Superior temporal gyrus (tissue), 1 donor: Measurements from ENCODE around the gene ZNF300.
"Not testable (repeated sequence)": the region's sequence is repeated elsewhere in the genome, so short reads cannot be mapped to it uniquely, and the experiment has no call there.

ENCODE experiments used
- DNase-seq: peaks from one replicate; pipeline ENCODE4 v3.0.0-alpha.2; 2016; ENCODE audit errors: extremely low spot score

The ZNF300 gene

DNA sequence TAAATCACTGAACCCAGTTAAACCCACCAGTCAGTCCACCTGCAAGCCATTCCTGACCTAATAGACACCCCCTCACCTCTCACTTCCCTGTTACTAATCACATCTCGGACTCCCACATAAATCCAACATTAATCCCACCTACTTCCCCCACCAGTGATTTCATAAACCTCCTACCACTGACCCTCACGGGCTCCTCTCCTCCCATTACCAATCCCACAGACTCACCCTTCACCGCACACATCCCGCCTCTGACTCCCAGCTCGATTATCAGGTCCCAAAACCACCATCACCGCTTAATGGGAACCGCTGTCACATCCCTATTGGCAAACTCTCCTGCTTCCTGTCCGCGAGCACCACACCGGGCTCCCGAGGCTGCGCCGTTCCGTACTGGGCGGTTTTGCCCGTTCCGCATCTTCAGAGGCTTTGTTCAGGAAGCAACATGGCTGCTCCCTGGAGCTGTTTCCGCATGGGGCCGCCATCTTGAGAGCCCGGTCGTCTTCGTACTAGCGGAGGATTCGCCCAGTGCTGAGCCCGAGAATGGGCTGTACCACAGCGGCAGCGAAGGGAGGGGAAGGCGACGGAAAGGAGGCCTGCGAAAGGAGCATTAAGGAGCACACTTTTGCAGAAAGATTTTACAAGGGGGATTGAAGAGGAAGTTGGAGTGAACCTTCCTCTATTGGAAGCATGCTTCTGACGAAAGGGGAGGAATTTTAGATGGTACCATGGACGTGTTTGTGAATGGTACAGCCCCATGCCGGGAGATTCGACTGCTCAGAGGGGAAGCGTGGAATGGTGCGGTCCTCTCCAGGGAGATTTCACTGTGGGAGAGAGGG, at the start of gene ZNF300:
Gene ZNF300 (minus strand): TSS at position 502 of the 833 bp plus-strand sequence. CDS start 1,825 bp downstream, outside the sequence.
- DNase-seq = peak; percentile 92

DNA sequence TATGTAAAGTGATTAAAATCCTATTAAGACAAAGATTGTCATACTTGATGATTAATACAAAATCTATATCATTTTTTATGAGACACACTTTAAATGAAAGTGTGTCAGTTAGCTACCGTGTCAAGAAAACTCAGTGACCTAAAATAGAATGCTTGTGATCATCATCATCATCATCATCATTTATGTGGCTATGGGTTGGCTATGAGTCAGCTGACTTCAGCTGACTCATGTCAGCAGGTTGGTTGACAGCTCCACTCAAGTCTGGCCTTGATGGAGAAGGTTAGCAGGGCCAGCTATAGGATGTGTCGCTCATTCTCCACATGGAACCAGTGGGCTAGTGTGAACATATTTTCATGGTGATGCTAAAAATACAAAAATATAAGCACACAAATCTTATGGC, 43.8 kb upstream of the ZNF300 start:
- DNase-seq = no peak

DNA sequence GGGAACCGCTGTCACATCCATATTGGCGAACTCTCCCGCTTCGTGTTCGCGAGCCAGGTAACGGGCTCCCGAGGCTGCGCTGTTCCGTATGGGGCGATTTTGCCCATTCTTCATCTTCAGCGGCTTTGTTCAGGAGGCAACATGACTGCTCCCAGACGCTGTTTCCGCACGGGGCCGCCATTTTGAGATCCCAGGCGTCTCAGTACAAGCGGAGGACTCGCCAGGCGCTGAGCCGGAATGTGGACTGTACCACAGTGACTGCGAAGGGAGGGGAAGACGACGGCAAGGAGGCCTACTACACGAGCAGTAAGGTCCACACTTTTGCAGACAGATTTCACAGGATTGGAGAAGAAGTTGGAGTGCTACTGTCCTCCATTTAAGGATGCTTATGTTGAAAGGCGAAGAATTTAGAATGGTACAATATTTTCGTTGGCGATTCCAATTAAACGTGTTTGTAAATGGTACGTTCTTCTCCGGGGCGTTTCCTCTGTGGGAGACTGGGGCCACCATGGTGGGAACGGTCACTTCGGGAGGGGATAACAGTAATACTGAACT, 41.6 kb upstream of the ZNF300 start:
- DNase-seq = peak; percentile 82

DNA sequence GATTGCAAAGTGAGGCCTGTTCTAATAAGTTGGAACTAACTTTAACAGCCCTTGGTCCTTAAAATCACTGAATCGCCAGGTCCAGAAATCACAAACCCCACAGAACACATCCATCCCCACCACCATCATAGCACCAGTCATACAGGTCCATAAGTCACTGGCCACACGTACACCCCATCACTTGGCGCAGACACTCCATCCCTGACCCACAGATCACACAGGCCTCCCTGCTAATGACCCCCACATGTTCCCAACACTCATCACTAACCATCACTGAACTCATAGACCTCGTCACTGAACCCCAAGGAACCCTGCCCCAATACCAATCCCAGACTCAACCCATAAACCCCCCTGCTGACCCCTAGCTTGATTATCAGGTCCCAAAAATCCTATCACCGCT, 41.2 kb upstream of the ZNF300 start:
- peak; percentile 20 for DNase-seq

DNA sequence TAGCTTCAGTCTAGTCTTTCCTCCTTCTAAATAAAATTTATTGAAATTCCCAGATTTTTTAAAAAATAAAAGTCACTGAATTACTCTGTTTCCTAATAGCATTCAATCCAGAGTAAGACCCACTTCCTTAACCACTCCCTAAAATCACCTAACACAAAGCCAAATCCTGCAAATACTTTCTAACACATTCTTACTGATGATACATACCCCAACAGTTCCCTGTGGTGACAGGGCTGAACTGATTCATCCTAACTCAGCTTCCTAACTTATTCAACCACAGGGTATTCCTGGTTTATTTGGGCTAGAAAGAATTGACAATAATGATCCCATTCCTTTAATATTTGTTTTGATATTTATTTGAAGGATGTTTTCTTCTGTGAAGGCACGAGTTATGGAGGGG, 40.7 kb upstream of the ZNF300 start:
- no peak for DNase-seq

DNA sequence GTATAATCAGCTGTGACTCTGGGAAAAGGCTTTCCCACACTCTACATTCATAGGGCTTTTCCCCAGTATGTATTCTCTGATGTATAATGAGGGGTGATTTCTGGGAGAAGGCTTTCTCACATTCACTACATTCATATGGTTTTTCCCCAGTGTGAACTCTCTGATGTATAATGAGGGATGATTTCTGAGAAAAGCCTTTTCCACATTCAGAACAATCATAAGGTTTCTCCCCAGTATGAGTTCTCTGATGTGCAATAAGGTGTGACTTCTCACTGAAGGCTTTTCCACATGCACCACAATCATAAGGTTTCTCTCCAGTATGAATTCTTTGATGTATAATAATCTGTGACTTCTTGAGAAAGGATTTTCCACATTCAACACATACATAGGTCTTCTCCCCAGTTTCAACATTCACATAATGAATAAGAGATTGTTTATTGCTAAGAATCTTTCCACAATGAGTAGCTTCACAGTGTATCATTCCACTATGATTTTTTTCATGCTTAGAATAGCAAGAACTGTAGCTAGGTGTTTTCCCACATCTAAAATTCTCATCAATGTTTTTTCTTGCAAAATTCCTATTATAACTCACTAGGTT, 26.7 kb upstream of the ZNF300 start:
- no peak for DNase-seq

DNA sequence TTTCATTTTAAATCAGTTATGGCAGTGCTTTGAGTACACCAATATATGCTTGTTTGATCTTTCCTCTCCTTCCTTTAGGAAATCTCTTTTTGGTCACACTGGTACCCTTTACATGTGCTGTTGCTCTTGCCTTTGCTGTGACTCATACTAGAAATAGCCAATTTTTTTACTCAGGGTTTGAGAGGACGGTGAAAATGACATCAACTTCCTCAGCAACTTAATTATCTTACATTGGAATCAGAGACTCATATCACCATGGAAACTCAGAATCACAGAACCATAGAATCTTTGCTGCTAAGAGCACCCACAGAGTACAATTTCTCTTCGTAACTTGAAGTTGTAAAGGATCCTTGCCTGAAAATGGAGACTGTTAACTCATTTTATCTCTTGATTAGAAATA, 13.8 kb upstream of the ZNF300 start:
- DNase-seq = no peak

DNA sequence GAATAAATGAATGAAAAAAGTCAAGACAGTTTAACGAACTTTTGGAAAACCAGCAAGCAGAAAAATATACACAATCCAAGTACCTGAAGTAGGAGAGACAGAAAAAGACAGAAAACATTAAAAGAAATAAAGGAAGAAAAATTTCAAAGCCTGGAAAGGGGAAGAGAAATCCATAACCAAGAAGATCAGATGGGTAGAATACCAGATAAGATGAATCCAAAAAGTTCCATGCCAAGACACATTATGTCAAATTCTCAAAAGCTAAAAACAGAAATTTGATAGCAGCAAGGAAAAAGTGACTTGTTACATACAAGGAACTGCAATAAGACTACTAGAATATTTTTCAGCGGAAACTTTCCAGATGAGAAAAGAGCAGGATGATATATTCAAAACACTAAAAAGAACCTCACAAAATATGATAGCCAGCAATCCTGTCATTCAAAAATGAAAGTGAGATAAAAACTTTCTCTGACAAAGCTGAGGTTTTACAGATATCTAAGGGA, 7.6 kb upstream of the ZNF300 start:
- DNase-seq = no peak

DNA sequence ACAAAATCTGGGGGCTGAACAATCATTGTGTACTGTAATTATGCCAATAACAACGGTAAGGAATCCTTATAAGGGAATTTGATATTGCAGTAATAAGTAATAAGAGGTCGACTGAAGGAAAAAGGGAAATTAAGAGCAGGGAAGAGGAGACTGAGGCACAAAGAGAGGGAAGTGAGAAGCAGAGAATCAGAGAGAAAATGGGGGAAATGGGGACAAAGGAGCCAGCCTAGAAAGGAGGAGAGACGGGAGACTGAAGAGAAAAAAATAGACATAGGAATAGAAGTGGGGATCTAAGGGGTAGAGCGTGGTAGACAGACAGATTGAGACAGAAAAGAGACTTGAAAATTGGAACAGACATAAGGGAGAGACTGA, 518 bp upstream of the ZNF300 start:
- no peak for DNase-seq

DNA sequence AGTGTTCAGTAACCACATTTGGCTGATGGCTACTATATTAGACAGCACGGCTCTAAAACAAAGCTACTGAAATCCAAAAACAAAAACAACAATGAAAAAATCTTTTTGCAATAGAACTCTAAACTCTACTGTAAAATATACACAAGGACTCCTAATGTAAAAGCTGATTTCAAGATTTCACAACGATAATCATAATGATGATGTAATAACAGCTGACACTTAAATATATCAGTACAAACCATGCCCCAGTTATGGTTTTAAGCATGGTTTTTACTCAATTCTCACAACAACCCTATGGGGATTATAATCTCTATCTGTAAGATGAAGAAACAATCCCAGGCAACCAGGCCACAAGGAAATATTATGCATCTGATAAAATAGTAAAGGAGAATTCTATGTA, 3.3 kb downstream of the ZNF300 start:
- DNase-seq = no peak

GRCh38 chr5:150895431-150896428, 9.1 kb downstream of the ZNF300 start:
- no peak for DNase-seq

DNA sequence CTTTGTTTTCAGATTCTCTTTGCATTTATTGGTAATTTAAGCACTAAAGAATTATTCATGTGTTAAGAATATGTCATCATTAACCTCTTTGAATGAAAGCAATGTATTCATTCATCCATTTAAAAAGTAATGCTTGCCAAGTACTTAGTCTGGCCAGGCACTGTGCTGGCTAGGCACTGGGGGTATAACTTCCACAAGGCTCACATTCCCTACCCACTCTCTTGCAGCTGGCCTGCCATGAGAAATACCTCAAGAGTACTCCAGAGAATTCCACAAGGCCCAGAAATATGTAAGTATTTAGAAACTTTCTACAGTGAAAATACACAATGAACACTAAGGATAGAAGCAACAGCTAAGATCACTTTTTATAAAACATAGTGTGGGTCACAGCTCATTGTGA, 25.4 kb downstream of the ZNF300 start:
- DNase-seq = no peak

GRCh38 chr5:150862070-150862469, 42.7 kb downstream of the ZNF300 start:
- no peak for DNase-seq

DNA sequence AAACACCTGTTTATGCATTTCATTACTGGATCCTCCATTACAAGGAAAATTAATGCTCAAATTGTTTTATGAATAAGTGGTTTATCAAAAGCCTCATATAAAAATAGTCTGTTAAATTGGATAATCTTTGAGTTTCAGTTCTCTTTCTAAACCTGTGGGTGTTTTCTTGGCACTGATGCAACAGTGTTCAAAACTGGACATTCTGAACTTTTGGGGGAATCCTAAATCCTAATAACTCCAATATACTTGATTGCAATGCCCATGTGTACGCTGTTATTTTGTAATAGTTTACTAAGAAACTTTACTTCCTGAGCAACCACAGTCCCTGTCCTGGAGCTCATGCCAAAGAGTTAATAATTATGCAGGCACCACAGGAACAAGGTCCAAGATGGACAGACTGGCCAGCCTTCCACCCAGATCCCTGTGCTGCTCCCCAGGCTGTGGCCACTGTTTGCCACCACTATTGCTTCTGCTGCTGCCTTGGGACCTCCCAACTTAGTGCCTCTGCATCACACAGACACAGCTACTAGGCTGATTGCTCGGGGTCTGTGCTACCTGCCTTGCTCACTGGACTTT, 44.4 kb downstream of the ZNF300 start:
- DNase-seq = no peak

GRCh38 chr5:150856700-150857099, 48.1 kb downstream of the ZNF300 start:
- DNase-seq = not testable (repeated sequence)

DNA sequence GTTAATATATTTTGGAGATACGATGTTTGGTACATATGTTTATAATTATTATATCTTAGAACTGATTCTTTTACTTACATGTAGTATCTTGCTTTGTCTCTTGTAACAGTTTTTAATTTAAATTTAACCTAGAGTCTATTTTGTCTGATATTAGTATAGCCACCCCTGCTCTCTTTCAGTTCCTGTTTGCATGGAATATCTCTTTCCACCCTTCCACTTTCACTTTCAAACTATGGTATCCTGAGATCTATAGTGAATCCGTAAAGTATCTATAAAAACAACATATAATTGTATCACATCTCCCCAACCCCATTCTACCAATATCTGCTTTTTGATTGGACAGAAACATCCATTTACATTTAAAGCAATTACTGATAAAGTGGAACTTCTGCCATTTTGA, 51.2 kb downstream of the ZNF300 start:
- DNase-seq = no peak

- no peak for DNase-seq
These were observed 53.7 kb downstream of the ZNF300 start for GRCh38 chr5:150851039-150851438.

DNA sequence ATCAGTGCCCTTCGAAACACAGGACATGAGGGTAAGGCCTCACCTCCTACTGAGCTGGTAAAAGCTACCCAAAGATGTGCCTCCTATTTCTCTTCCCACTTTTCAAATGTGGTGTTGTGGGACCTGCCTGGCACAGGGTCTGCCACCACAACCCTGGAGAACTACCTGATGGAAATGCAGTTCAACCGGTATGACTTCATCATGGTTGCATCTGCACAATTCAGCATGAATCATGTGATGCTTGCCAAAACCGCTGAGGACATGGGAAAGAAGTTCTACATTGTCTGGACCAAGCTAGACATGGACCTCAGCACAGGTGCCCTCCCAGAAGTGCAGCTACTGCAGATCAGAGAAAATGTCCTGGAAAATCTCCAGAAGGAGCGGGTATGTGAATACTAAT, 56.5 kb downstream of the ZNF300 start:
- no peak for DNase-seq

DNA sequence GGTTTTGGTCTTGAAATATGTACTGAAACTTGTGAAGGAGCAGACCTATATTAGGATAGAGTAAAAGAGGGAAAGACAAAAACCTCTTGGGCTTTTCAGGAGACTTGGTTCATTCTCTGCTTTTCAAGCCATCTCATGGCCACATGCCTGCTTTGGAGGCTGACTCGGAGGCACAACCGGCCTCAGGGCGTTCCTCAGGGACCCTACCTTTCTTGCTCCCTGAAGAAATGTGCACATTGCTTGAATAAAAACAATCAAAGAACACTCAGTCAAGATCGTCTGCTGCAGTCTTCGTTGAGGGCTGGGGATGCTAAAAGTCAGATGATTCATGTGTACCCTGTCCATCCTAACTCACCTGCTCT, 57.5 kb downstream of the ZNF300 start:
- no peak for DNase-seq

- DNase-seq = peak; percentile 75
These were observed 58.0 kb downstream of the ZNF300 start for GRCh38 chr5:150846654-150847333.

DNA sequence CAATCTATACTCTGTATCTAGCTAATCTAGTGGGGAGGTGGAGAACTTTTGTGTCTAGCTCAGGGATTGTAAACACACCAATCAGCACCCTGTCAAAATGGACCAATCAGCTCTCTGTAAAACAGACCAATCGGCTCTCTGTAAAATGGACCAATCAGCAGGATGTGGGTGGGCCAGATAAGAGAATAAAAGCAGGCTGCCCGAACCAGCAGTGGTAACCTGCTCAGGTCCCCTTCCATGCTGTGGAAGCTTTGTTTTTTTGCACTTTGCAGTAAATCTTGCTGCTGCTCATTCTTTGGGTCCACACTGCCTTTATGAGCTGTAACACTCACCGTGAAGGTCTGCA, 58.5 kb downstream of the ZNF300 start, which contains the start of gene IRGM:
Gene IRGM (plus strand): TSS at position 214 of the 346 bp plus-strand sequence. CDS start 1,603 bp downstream, outside the sequence.
- DNase-seq = not testable (repeated sequence)
